ENCODE measurements around the gene ZBTB40.

The ZBTB40 gene, protein sequence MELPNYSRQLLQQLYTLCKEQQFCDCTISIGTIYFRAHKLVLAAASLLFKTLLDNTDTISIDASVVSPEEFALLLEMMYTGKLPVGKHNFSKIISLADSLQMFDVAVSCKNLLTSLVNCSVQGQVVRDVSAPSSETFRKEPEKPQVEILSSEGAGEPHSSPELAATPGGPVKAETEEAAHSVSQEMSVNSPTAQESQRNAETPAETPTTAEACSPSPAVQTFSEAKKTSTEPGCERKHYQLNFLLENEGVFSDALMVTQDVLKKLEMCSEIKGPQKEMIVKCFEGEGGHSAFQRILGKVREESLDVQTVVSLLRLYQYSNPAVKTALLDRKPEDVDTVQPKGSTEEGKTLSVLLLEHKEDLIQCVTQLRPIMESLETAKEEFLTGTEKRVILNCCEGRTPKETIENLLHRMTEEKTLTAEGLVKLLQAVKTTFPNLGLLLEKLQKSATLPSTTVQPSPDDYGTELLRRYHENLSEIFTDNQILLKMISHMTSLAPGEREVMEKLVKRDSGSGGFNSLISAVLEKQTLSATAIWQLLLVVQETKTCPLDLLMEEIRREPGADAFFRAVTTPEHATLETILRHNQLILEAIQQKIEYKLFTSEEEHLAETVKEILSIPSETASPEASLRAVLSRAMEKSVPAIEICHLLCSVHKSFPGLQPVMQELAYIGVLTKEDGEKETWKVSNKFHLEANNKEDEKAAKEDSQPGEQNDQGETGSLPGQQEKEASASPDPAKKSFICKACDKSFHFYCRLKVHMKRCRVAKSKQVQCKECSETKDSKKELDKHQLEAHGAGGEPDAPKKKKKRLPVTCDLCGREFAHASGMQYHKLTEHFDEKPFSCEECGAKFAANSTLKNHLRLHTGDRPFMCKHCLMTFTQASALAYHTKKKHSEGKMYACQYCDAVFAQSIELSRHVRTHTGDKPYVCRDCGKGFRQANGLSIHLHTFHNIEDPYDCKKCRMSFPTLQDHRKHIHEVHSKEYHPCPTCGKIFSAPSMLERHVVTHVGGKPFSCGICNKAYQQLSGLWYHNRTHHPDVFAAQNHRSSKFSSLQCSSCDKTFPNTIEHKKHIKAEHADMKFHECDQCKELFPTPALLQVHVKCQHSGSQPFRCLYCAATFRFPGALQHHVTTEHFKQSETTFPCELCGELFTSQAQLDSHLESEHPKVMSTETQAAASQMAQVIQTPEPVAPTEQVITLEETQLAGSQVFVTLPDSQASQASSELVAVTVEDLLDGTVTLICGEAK

DNA sequence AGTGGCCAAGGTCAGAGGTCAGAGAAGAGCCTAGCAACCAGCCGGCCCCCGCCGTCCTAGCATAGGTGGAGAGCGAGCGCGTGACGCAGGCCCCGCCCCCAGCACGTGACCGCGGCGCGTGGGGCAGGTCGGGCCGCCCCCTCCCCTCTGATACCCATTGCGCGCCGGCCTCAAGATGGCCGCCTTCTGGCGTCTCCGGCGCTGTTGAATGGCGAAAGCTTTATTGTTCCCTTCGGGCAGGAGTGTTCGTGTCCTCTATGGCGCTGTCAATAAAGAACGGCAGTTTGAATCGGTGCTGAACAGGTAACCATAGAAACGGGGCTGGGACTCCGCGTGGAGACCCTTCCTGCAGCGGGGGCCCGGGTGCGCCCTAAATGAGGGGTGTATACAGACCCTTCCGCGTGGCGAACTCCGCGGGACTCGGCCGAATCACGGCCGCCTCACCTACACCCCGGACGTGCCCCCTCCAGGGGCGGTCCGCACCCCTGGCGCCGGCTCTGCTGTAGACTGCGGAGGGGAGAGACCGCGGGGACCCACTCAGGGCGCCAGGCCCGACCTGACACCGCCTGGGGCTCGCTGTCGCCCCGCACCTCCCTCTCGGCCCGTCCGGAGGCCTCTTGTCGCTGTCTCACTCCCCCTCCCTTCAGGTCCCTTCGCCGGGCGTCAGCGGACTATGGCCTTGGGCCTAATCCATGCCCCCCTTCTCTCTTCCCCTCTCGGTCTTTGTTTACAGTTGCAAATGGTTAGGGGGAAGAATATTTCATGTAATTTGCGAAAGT lies at the start of gene ZBTB40:
TSS of gene ZBTB40 (plus strand) at position 150 of the 779 bp plus-strand sequence. CDS start 38,098 bp downstream, outside the sequence.
- peak within 1 kb of the TSS; percentile 89 for H3K27ac ChIP-seq
- peaks cover 4% of the 10 kb centered on the region; the same call in 1 of the 2 replicates for H3K36me3 ChIP-seq
- no peaks in the 10 kb centered on the region for H3K9me3 ChIP-seq (ENCODE audit: severe bottlenecking)
- DNase-seq, result peak; percentile 93
- peak within 1 kb of the TSS; percentile 96 for H3K4me3 ChIP-seq (ENCODE audit: low read depth, low read length)
- H3K27me3 ChIP-seq (ENCODE audit: insufficient read depth, low read depth, severe bottlenecking), result no peaks in the 10 kb centered on the region
- TF ChIP-seq CTCF (IDR thresholded peaks at IDR 0.05; ENCODE audit: low read depth, low read length), result no peak

DNA sequence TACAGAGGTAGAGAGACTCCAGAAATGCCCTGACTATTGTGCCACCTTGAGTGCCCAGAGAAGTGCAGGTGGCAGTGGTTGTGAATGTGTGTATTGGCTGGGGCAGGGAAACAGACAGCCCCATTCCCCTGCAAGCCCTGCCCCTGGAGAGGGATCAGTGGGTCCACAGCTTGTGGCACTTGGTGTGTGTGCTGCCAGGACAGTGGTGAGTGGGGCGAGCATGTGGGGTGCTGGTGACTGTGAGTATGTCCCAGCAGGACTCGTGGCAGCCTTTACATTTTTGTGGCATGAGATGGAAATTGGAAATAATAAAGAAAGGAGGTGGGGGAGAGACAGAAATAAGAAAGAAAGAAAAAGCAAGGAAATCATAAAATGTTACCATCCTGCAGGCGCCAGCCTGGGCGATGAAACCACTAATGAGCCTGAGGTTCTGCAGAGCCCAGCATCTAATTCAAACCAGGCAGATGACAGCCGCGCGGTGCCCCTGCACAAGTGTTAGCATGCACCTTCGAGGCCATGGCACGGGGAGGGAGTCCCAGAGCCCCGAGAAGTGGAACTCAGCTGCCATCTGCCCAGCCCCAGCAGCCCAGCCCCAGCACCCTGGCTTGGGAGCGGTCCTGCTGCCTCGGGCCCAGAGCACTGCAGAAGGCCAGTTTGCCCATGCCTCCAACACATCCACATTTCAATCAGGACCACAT lies 49.1 kb upstream of the ZBTB40 start:
- TF ChIP-seq CTCF (IDR thresholded peaks at IDR 0.05; ENCODE audit: low read depth, low read length), result no peak
- Histone ChIP-seq H3K27me3 (ENCODE audit: insufficient read depth, low read depth, severe bottlenecking) (no peaks in the 10 kb centered on the region), H3K36me3 (no peaks in the 10 kb centered on the region), H3K4me3 (ENCODE audit: low read depth, low read length) (no peak overlapping the region), H3K27ac (no peak overlapping the region), H3K9me3 (ENCODE audit: severe bottlenecking) (no peaks in the 10 kb centered on the region)
- no peak for DNase-seq

- Histone ChIP-seq H3K4me3 (ENCODE audit: low read depth, low read length) (no peak overlapping the region), H3K27ac (no peak overlapping the region), H3K36me3 (no peaks in the 10 kb centered on the region), H3K27me3 (ENCODE audit: insufficient read depth, low read depth, severe bottlenecking) (no peaks in the 10 kb centered on the region), H3K9me3 (ENCODE audit: severe bottlenecking) (no peaks in the 10 kb centered on the region)
- DNase-seq, result no peak
- no peak for TF ChIP-seq CTCF (IDR thresholded peaks at IDR 0.05; ENCODE audit: low read depth, low read length)
Measured at GRCh38 chr1:22404486-22404885, 47.2 kb upstream of the ZBTB40 start.

DNA sequence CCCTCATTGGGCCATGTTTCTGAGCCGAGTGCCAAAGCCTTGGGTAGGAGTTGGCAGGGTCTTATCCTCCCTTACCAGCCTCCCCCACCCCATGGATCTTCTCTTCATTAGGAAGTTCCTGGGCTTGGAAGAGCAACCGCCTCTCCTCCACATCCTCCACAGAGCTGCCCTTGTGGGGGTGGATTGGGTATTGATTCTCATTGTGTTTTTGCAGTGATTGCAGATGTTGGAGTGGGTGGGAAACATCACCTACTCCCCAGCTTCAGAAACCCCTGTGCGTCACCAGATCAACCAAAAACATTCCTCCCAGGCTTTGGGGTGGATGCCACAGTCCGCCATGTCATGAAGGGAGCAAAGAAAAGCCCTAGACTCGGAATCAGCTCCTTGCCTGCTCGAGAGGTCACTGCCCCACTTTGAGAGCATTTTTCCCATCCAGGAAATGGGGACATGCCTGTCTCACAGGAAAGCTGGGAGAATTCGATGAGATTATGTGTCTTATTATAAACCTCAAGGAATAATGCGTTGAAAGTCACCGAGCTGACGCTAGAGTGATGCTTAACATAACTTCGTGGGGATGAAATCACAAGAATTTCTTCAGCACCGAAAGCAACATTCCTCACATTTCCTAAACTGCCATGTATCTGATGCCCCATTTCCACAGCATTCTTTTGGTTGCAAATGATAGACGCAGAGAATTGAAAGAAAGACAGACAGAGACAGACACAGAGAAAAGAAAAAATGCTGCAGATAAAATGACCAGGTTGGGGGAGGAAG lies 44.7 kb upstream of the ZBTB40 start:
- no peak overlapping the region for H3K27ac ChIP-seq
- no peak for TF ChIP-seq CTCF (IDR thresholded peaks at IDR 0.05; ENCODE audit: low read depth, low read length)

More for the DNA sequence above, 44.7 kb upstream of the ZBTB40 start:
- no peak overlapping the region for H3K4me3 ChIP-seq (ENCODE audit: low read depth, low read length)
- DNase-seq, result no peak
- no peaks in the 10 kb centered on the region for H3K27me3 ChIP-seq (ENCODE audit: insufficient read depth, low read depth, severe bottlenecking)
- no peaks in the 10 kb centered on the region for H3K36me3 ChIP-seq
- no peaks in the 10 kb centered on the region for H3K9me3 ChIP-seq (ENCODE audit: severe bottlenecking)

All from WERI-Rb-1 (cell line).